OCI-LY7 (cell line): ENCODE measurements around the gene OPRL1. TPM values are rescaled to one million over a fixed set of nuclear protein-coding genes. Genes with fewer than 3 reads are reported as not detected.

Source experiments
- BruUV-seq: library from RNA; stranded (reverse); fragments of 400-500 nt; replicated peaks from 2 replicates; lab custom pipeline; 2021; lab: Mats Ljungman, UMichigan
- CTCF ChIA-PET: fragments of 300-600 bp; sonication (Branson Sonifier 250); formaldehyde crosslinking; loops from one replicate; lab custom pipeline; 2022; ENCODE audit warnings: antibody characterized with exemption; ENCODE audit not compliant: unreplicated experiment; lab: Charles Lee
- POLR2A ChIA-PET: fragments of 300-600 bp; sonication (Branson Sonifier 250); formaldehyde crosslinking; loops from one replicate; lab custom pipeline; 2022; ENCODE audit warnings: antibody characterized with exemption; lab: Charles Lee
- DNase-seq: peaks from one replicate; pipeline ENCODE4 v3.0.0-alpha.2; 2015; ENCODE audit warnings: low spot score
- H2AFZ ChIP-seq: fragments of 200-600 bp; sonication (generic), shearing (Covaris generic); 2 replicates; pipeline ENCODE4 v1.6.1; 2014; ENCODE audit warnings: mild to moderate bottlenecking, antibody characterized with exemption, low read length, moderate library complexity
- H3K27ac ChIP-seq: fragments of 200-600 bp; sonication (generic); 2 replicates; pipeline ENCODE4 v1.5.1; 2014; ENCODE audit warnings: mixed run types, low read depth, mild to moderate bottlenecking, moderate library complexity, low read length, inconsistent platforms; ENCODE audit not compliant: poor library complexity, severe bottlenecking
- H3K36me3 ChIP-seq: fragments of 200-600 bp; sonication (generic); 2 replicates; pipeline ENCODE4 v1.6.1; 2014; ENCODE audit warnings: mild to moderate bottlenecking, antibody characterized with exemption, low read length, moderate library complexity, mixed read lengths; ENCODE audit not compliant: insufficient read depth
- H3K4me1 ChIP-seq: fragments of 200-600 bp; sonication (generic); 2 replicates; pipeline ENCODE4 v1.5.1; 2014; ENCODE audit warnings: mild to moderate bottlenecking, low read length; ENCODE audit not compliant: insufficient read depth, poor library complexity, severe bottlenecking
- H3K4me2 ChIP-seq: fragments of 200-600 bp; sonication (generic); 2 replicates; pipeline ENCODE4 v1.6.1; 2014; ENCODE audit warnings: mild to moderate bottlenecking, low read length
- H3K4me3 ChIP-seq: fragments of 200-600 bp; sonication (generic); 2 replicates; pipeline ENCODE4 v1.5.1; 2014; ENCODE audit warnings: mild to moderate bottlenecking, low read depth, low read length; ENCODE audit not compliant: poor library complexity, severe bottlenecking
- H3K79me2 ChIP-seq: fragments of 200-600 bp; sonication (generic); 2 replicates; pipeline ENCODE4 v1.6.1; 2016; ENCODE audit warnings: low read depth, mild to moderate bottlenecking, low read length, moderate library complexity, mixed read lengths; ENCODE audit not compliant: insufficient read depth
- H3K9me2 ChIP-seq: fragments of 200-600 bp; sonication (generic); 2 replicates; pipeline ENCODE4 v1.6.1; 2016; ENCODE audit warnings: mild to moderate bottlenecking, low read length, mixed read lengths; ENCODE audit not compliant: insufficient read depth
- H3K9me3 ChIP-seq: fragments of 200-600 bp; sonication (generic); 2 replicates; pipeline ENCODE4 v1.6.1; 2014; ENCODE audit warnings: mild to moderate bottlenecking, mixed run types, low read length, mixed read lengths
- H4K20me1 ChIP-seq: fragments of 200-600 bp; sonication (generic); 2 replicates; pipeline ENCODE4 v1.6.1; 2014; ENCODE audit warnings: mild to moderate bottlenecking, antibody characterized with exemption, low read length, moderate library complexity, mixed read lengths; ENCODE audit not compliant: insufficient read depth
- CTCF ChIP-seq: fragments of 200-600 bp; sonication (generic); conservative IDR thresholded peaks from 2 replicates; pipeline ENCODE4 v1.5.1; 2014; ENCODE audit warnings: mild to moderate bottlenecking, antibody characterized with exemption, low read length, moderate library complexity, mixed read lengths
- EZH2phosphoT487 ChIP-seq: fragments of 200-600 bp; sonication (generic); IDR thresholded peaks from 2 replicates; pipeline ENCODE4 v1.6.1; 2018; ENCODE audit warnings: low read depth, borderline replicate concordance, mild to moderate bottlenecking, mixed run types, antibody characterized with exemption, low read length, moderate library complexity, mixed read lengths
- intact Hi-C: fragments of 100-400 bp; cut with micrococcal nuclease; formaldehyde crosslinking; loops from one replicate; pipeline ENCODE4 v1.10.0; 2022; ENCODE audit not compliant: unreplicated experiment
- total RNA-seq, 2 experiments: library from RNA; depleted of rRNA in 1 of 2; stranded (reverse); fragments of >200 nt in 1 of 2; shearing (Covaris generic) in 1 of 2; gene quantifications; 2 replicates each; pipeline ENCODE4 v1.2.3, GENCODE V29; 2014 to 2022

The OPRL1 gene
- total RNA-seq, 2 experiments from 2014 or later = 6.4 to 7.6 TPM

- Histone ChIP-seq H3K9me3 (no peaks in the 10 kb centered on the region), H2AFZ (no peak overlapping the region; the same call in 1 of the 2 replicates), H3K79me2 (no peaks in the 10 kb centered on the region), H3K27ac (no peak overlapping the region), H3K4me1 (peaks cover 37% of the 10 kb centered on the region), H3K36me3 (no peaks in the 10 kb centered on the region), H4K20me1 (no peaks in the 10 kb centered on the region), H3K9me2 (no peaks in the 10 kb centered on the region), H3K4me2 (peak overlapping the region; percentile 73), H3K4me3 (peak overlapping the region; percentile 86)
- DNase-seq = no peak
- POLR2A ChIA-PET = no interaction called here
- intact Hi-C loops = loop anchor here (2.0 kb wide), 1 partner anchor 15 kb away; the partner anchor contains the start of gene RGS19
- CTCF ChIA-PET = no interaction called here
- BruUV-seq = TSS peak; percentile 79
- TF ChIP-seq CTCF = no peak
- TF ChIP-seq EZH2phosphoT487 = no peak
These were observed 16.3 kb upstream of the OPRL1 start for GRCh38 chr20:64063389-64064144.

GRCh38 chr20:64064145-64064698, 15.7 kb upstream of the OPRL1 start:
- TF ChIP-seq CTCF (no peak), EZH2phosphoT487 (no peak)
- ChIA-PET POLR2A (no interaction called here), CTCF (no interaction called here)
- Histone ChIP-seq H3K4me2 (peak overlapping the region; percentile 73), H3K79me2 (no peaks in the 10 kb centered on the region), H3K4me3 (peak overlapping the region; percentile 86), H4K20me1 (no peaks in the 10 kb centered on the region), H3K36me3 (no peaks in the 10 kb centered on the region), H3K9me2 (no peaks in the 10 kb centered on the region), H3K9me3 (no peaks in the 10 kb centered on the region), H2AFZ (no peak overlapping the region), H3K27ac (no peak overlapping the region), H3K4me1 (peaks cover 36% of the 10 kb centered on the region)
- BruUV-seq = no TSS peak
- intact Hi-C loops = no loop called here
- DNase-seq = no peak
